HL-60 (cell line): ENCODE measurements around the gene IFT20.

Source experiments
- GABPA ChIP-seq: IDR thresholded peaks from 2 replicates; pipeline ENCODE4 v1.6.1; 2012; ENCODE audit warnings: low read depth
- POLR2AphosphoS5 ChIP-seq: IDR thresholded peaks from 2 replicates; pipeline ENCODE4 v1.6.1; 2012; ENCODE audit warnings: low read depth
- SPI1 ChIP-seq: IDR thresholded peaks from 2 replicates; pipeline ENCODE4 v1.6.1; 2012; ENCODE audit warnings: low read depth, mild to moderate bottlenecking, borderline replicate concordance
- TF ChIP-seq, protein P1 (sequence below): IDR thresholded peaks from one replicate; pipeline ENCODE4 v1.5.1; 2011; ENCODE audit warnings: low read length, control low read depth, inconsistent platforms; ENCODE audit not compliant: insufficient read depth
- TF ChIP-seq, protein P2 (sequence below): IDR thresholded peaks from 2 replicates; pipeline ENCODE4 v1.6.1; 2012; ENCODE audit warnings: low read depth; ENCODE audit not compliant: insufficient replicate concordance

DNA sequence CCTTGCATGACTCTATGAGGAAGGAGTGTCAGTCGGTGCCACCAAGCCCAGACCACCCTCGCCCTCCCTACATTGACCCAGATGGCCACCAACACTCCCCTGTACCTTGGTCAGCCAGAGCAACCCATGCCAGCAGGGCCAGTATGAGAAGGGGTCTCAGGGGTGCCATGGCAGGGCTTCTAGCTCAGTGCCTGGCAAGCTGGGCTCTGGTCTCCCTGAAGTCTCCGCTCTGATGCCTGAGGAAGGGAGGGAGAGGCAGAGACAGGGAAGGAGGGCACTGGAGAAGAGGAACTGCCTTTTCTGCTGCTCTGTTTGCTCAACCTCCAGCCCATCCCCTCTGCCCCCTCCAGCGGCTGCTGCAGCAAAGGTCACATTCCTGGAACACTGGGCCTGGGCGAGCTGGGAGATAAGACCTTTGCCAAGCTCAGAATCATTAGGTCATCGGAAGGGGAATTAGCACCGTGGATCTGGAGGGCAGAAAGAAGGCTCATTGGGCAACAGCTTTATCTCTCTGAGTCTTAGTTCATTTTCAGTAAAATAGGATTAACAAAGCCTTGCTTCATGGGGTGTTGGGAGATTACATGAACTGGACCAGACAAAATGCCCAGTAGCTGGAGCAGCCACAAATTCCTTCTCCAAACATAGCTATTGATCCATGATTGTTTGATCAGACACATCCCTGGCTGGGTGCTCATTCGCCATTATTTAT is 34.9 kb upstream of the IFT20 start, which contains the start of gene VTN:
- TF ChIP-seq, protein P1, sequence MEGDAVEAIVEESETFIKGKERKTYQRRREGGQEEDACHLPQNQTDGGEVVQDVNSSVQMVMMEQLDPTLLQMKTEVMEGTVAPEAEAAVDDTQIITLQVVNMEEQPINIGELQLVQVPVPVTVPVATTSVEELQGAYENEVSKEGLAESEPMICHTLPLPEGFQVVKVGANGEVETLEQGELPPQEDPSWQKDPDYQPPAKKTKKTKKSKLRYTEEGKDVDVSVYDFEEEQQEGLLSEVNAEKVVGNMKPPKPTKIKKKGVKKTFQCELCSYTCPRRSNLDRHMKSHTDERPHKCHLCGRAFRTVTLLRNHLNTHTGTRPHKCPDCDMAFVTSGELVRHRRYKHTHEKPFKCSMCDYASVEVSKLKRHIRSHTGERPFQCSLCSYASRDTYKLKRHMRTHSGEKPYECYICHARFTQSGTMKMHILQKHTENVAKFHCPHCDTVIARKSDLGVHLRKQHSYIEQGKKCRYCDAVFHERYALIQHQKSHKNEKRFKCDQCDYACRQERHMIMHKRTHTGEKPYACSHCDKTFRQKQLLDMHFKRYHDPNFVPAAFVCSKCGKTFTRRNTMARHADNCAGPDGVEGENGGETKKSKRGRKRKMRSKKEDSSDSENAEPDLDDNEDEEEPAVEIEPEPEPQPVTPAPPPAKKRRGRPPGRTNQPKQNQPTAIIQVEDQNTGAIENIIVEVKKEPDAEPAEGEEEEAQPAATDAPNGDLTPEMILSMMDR, result no peak
- TF ChIP-seq GABPA (no peak), POLR2AphosphoS5 (no peak), SPI1 (peak; percentile 79; the same call in 1 of the 2 replicates)
- TF ChIP-seq, protein P2, sequence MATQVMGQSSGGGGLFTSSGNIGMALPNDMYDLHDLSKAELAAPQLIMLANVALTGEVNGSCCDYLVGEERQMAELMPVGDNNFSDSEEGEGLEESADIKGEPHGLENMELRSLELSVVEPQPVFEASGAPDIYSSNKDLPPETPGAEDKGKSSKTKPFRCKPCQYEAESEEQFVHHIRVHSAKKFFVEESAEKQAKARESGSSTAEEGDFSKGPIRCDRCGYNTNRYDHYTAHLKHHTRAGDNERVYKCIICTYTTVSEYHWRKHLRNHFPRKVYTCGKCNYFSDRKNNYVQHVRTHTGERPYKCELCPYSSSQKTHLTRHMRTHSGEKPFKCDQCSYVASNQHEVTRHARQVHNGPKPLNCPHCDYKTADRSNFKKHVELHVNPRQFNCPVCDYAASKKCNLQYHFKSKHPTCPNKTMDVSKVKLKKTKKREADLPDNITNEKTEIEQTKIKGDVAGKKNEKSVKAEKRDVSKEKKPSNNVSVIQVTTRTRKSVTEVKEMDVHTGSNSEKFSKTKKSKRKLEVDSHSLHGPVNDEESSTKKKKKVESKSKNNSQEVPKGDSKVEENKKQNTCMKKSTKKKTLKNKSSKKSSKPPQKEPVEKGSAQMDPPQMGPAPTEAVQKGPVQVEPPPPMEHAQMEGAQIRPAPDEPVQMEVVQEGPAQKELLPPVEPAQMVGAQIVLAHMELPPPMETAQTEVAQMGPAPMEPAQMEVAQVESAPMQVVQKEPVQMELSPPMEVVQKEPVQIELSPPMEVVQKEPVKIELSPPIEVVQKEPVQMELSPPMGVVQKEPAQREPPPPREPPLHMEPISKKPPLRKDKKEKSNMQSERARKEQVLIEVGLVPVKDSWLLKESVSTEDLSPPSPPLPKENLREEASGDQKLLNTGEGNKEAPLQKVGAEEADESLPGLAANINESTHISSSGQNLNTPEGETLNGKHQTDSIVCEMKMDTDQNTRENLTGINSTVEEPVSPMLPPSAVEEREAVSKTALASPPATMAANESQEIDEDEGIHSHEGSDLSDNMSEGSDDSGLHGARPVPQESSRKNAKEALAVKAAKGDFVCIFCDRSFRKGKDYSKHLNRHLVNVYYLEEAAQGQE, result no peak
